Loucy (cell line): ENCODE results near the gene TBCEL.

Experiments used
- CTCF ChIP-seq: fragments of 200-600 bp; sonication (generic); conservative IDR thresholded peaks from 2 replicates; pipeline ENCODE4 v1.5.1; 2014; ENCODE audit warnings: mild to moderate bottlenecking, antibody characterized with exemption, low read length
- EZH2phosphoT487 ChIP-seq: fragments of 200-600 bp; IDR thresholded peaks from 2 replicates; pipeline ENCODE4 v1.6.1; 2018; ENCODE audit warnings: antibody characterized with exemption, mild to moderate bottlenecking, moderate library complexity, borderline replicate concordance

- TF ChIP-seq CTCF (no peak), EZH2phosphoT487 (no peak)
Measured at GRCh38 chr11:121071846-121072450, 48.0 kb downstream of the TBCEL start.
